Heart right ventricle (tissue), 16 donors: ENCODE results near the gene MEOX1. TPM values are rescaled to one million over a fixed set of nuclear protein-coding genes. Genes with fewer than 3 reads are reported as not detected.

Experiments
- ATAC-seq, 8 donors: fragments of 200-7000 bp; cut with Tn5 transposase; one replicate each; pipeline ENCODE4 v1.9.1; 2020; ENCODE audit warnings: mild to moderate bottlenecking in 8 of 8, moderate library complexity in 8 of 8, moderate number of reproducible peaks in 1 of 8
- DNase-seq, 2 donors: peaks; one replicate each; pipeline ENCODE4 v3.0.0-alpha.2; 2020
- H3K27ac ChIP-seq, 10 donors: fragments of 200-600 bp; sonication (generic) in 2 of 10; one replicate each; pipeline versions ENCODE4 v1.5.0 to v1.8.0; 2020 to 2022; ENCODE audit warnings: mild to moderate bottlenecking in 3 of 10
- H3K27me3 ChIP-seq, 7 donors: fragments of 200-600 bp; one replicate each; pipeline ENCODE4 v1.8.0; 2021 to 2022; ENCODE audit warnings: mild to moderate bottlenecking in 2 of 7
- H3K36me3 ChIP-seq, 9 donors: fragments of 200-600 bp; sonication (generic) in 1 of 9; one replicate each; pipeline versions ENCODE4 v1.5.0 to v1.8.0; 2020 to 2022; ENCODE audit warnings: mild to moderate bottlenecking in 2 of 9
- H3K4me1 ChIP-seq, 9 donors: fragments of 200-600 bp; sonication (generic) in 1 of 9; one replicate each; pipeline versions ENCODE4 v1.5.0 to v1.8.0; 2020 to 2022; ENCODE audit warnings: mild to moderate bottlenecking in 4 of 9
- H3K4me3 ChIP-seq, 10 donors: fragments of 200-600 bp; sonication (generic) in 2 of 10; one replicate each; pipeline versions ENCODE4 v1.5.0 to v1.8.0; 2020 to 2022; ENCODE audit warnings: mild to moderate bottlenecking in 7 of 10, moderate library complexity in 2 of 10
- H3K9me3 ChIP-seq, 11 donors: fragments of 200-600 bp in 10 of 11; sonication (generic) in 2 of 11; one replicate each; pipeline versions ENCODE4 v1.5.0 to v1.8.0; 2013 to 2022; ENCODE audit warnings: mild to moderate bottlenecking in 2 of 11, control low read depth in 1 of 11, moderate library complexity in 1 of 11
- WGBS, 2 donors: extraction: QIAGEN DNeasy Blood & Tissue Kit; methylation state at CpG; one replicate each; pipeline ENCODE4 v1.1.7; 2013; ENCODE audit warnings: inconsistent platforms in 1 of 2; 5-methylcytosine and 5-hydroxymethylcytosine counted together
- intact Hi-C, 10 donors: fragments of 100-400 bp; cut with DNase I; formaldehyde crosslinking; loops; one replicate each; pipeline versions ENCODE4 v1.11.1 to v1.14.2; 2022
- polyA plus RNA-seq, 2 donors: library from polyadenylated mRNA; stranded (reverse); fragments of 200-250 nt; gene quantifications; one replicate each; pipeline ENCODE4 v1.2.3, GENCODE V29; 2013
- total RNA-seq, 10 donors: library from RNA; stranded (reverse); fragmentation: NEBNext Ultra II Directional in 3 of 10; extraction: Animal tissue kit (Norgen Biotek cat#: 25700) in 3 of 10; gene quantifications; one replicate each; pipeline versions ENCODE4 v1.2.1 to v1.2.4, GENCODE V29; 2021 to 2023
- TF ChIP-seq, protein P1 (sequence below), 9 donors: fragments of 200-600 bp; sonication (generic) in 2 of 9; IDR thresholded peaks; one replicate each; pipeline versions ENCODE4 v1.5.0 to v1.8.0; 2021 to 2022; ENCODE audit warnings: antibody characterized with exemption in 9 of 9, mild to moderate bottlenecking in 5 of 9, moderate library complexity in 1 of 9
- donor health status: Arrhythmogenic right ventricular cardiomyopathy.
- donor health status: ischemic (EF 13 %, LVEDD 7.1; RV severe dilation, severe dysfunction).
- donor health status: healthy with polysubstance abuse.
- donor health status: DM: no; HTN: yes; CAD: no.
- donor health status: DM: no; HTN: no; CAD: no.
- donor health status: ischemic (EF 25% LVEDD 6.9; RV normal size, moderate dysfunction).
- donor health status: ischemic (EF 25% LVEDD 5.7; RV mildly dilated, moderate dysfunction).
- donor health status: healthy.
- donor health status: DM: yes; HTN: yes; CAD: no.
- donor health status: Ischemic cardiomyopathy.
- donor health status: ischemic (EF 35%, LVEDD 5.7; RV mildly dilated, moderate dysfunction).
- donor health status: nonischemic (EF 11% LVEDD 7.7; RV severe dilation, severe dysfunction).
- donor health status: DM: yes; HTN: yes; CAD: no.
- donor health status: PGD.
- donor health status: ischemic (EF 29% LVEDD 5.4; RV normal size, mild dysfunction).
- donor health status: nonischemic (EF 23%, LVEDD 6.1; RV moderate dilation, normal function).

MEOX1 gene
- total and polyA plus RNA-seq, 12 donors: 6.4 to 25.3 (median 14.8) TPM

DNA sequence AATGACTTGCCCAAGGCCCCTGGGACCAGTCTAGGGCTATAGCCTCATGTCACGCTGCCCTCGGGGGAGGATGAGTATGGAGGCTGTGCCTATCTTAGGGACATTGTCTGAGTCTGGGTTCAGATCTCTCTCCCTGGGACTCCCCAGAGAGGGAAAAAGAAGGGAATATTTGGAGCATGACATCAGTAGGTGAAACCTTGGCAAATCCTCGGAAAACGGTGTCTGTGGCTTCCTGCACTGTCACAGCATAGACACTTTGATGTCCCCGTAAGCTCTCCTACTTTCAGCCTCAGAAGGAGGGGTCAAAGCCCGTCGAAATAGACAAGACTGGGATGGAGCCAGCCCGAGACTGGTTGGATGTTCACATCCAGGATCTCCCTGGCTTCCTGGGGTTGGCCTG, 11.3 kb downstream of the MEOX1 start:
- intact Hi-C loops: no loop called here
- Histone ChIP-seq H3K4me1 (peaks cover 0 to 81% (median 36%) of the 10 kb centered on the region in 9 donors), H3K27ac (peak overlapping the region in 6 of 10 donors; percentile 7 to 97 (median 15)), H3K9me3 (no peaks in the 10 kb centered on the region), H3K4me3 (no peak overlapping the region), H3K36me3 (peaks cover 0 to 25% (median 0%) of the 10 kb centered on the region in 9 donors), H3K27me3 (peaks cover 0 to 12% (median 0%) of the 10 kb centered on the region in 7 donors)
- ATAC-seq: no peak
- DNase-seq: no peak
- TF ChIP-seq, protein P1, sequence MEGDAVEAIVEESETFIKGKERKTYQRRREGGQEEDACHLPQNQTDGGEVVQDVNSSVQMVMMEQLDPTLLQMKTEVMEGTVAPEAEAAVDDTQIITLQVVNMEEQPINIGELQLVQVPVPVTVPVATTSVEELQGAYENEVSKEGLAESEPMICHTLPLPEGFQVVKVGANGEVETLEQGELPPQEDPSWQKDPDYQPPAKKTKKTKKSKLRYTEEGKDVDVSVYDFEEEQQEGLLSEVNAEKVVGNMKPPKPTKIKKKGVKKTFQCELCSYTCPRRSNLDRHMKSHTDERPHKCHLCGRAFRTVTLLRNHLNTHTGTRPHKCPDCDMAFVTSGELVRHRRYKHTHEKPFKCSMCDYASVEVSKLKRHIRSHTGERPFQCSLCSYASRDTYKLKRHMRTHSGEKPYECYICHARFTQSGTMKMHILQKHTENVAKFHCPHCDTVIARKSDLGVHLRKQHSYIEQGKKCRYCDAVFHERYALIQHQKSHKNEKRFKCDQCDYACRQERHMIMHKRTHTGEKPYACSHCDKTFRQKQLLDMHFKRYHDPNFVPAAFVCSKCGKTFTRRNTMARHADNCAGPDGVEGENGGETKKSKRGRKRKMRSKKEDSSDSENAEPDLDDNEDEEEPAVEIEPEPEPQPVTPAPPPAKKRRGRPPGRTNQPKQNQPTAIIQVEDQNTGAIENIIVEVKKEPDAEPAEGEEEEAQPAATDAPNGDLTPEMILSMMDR (IDR thresholded peaks at IDR 0.05): no peak
- WGBS, 2 donors: 70 to 74% methylated on average over 8 of the region's 8 CpGs

DNA sequence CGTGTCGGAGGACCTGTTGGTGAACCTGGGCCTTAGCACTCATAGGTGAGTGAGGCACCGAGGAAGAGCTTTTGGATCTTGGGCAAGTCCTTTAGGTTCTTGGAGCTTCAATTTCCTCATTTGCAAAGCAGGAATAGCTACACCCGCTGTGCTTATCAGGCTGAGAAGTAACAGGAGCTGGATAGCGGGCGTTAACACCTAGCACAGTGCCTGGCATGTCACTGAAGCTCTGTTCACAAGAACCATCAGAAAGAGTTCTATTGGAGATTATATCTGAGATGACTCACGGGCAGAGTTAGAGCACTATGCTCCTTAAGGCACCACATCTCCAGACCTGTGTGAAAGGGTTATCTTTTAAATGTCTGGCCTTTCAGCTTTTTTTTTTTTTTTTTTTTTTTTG, 12.8 kb downstream of the MEOX1 start:
- TF ChIP-seq, protein P1 (IDR thresholded peaks at IDR 0.05): no peak
- 64 to 70% methylated on average over 7 of the region's 7 CpGs for WGBS, 2 donors
- H3K27ac ChIP-seq: peak overlapping the region in 6 of 10 donors; percentile 15 to 97 (median 43)
- no peak overlapping the region for H3K4me3 ChIP-seq
- H3K4me1 ChIP-seq: peaks cover 0 to 82% (median 27%) of the 10 kb centered on the region in 9 donors
- H3K36me3 ChIP-seq: peaks cover 0 to 22% (median 0%) of the 10 kb centered on the region in 9 donors
- intact Hi-C loops: loop anchor here in 5 of 10 donors (5.0 to 10.0 kb wide), 2 partner anchors 54 to 57 kb away; no protein-coding TSS in a partner anchor
- DNase-seq (no peak), ATAC-seq (no peak)
- no peaks in the 10 kb centered on the region for H3K9me3 ChIP-seq
- peaks cover 0 to 20% (median 0%) of the 10 kb centered on the region in 7 donors for H3K27me3 ChIP-seq

DNA sequence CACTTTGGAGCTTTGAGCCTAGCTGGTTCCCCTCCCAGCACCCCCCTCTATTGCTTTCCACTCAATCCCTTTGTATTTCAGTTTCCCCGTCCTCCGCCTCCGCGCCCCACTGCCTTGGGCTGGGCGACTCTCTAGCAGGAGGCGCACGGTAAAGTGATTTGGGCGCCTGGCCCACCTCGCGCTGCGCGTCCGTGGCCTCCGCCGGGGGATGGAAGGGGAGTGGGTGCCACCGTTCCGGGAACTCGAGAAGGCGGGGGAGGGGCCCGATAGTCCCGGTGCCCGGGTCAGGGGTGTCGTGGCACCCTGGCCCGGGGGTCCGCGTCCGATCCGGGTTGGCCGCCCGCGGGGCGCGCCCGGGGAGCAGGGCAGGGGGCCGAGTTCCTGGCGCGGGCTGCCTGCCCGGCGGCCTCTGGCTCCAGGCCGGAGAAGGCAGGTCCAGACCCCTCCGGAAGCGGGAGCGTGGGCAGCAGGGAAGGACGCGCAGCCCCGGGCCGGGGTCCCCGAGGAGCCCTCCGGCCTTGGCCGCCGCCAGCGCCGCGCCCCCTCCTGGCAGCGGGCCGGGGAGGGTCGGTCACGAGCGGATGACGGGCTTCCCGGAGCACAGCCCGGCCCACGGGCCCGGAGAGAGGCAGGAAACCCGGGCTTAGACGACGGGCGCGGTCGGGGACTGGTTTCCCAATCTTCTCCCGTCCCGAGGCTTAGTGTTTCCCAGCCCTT, 15.8 kb downstream of the MEOX1 start:
- intact Hi-C loops: loop anchor here in 5 of 10 donors (5.0 to 10.0 kb wide), 2 partner anchors 51 to 54 kb away; no protein-coding TSS in a partner anchor
- ATAC-seq (peak; percentile 79 to 89 (median 88)), DNase-seq (peak; percentile 86)
- peak overlapping the region in 9 of 10 donors; percentile 36 to 56 (median 48) for H3K4me3 ChIP-seq
- peaks cover 0 to 2% (median 0%) of the 10 kb centered on the region in 9 donors for H3K36me3 ChIP-seq
- TF ChIP-seq, protein P1 (IDR thresholded peaks at IDR 0.05): peak in 3 of 9 donors; percentile 11 to 43 (median 29)
- H3K9me3 ChIP-seq: no peaks in the 10 kb centered on the region
- H3K4me1 ChIP-seq: peaks cover 0 to 82% (median 33%) of the 10 kb centered on the region in 9 donors
- H3K27me3 ChIP-seq: peaks cover 0 to 20% (median 0%) of the 10 kb centered on the region in 7 donors
- peak overlapping the region; percentile 86 to 97 (median 93) for H3K27ac ChIP-seq
- 2 to 3% methylated on average over 67 to 72 of the region's 72 CpGs for WGBS, 2 donors

DNA sequence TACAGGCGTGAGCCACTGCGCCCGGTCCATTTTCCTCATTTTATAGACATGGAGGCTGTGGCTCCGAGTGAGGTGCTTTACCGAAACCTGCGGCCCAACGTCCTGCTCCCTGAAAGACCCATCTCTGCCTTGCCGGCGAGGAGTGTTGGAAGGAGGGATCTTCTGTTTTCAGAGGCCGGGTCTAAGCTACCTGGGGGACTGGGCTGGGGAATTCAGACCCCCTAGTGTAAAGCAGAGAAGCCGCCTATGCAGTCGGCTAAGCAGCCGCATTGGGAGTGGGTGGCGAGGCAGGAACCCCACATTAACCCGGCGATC, 16.3 kb downstream of the MEOX1 start:
- 67 to 73% methylated on average over 16 of the region's 16 CpGs for WGBS, 2 donors
- H3K4me1 ChIP-seq: peaks cover 0 to 82% (median 35%) of the 10 kb centered on the region in 9 donors
- DNase-seq (no peak), ATAC-seq (no peak)
- H3K27ac ChIP-seq: peak overlapping the region; percentile 86 to 97 (median 93)
- no peaks in the 10 kb centered on the region for H3K9me3 ChIP-seq
- peaks cover 0 to 20% (median 0%) of the 10 kb centered on the region in 7 donors for H3K27me3 ChIP-seq
- peaks cover 0 to 7% (median 0%) of the 10 kb centered on the region in 9 donors for H3K36me3 ChIP-seq
- intact Hi-C loops: loop anchor here in 5 of 10 donors (5.0 to 10.0 kb wide), 2 partner anchors 51 to 53 kb away; no protein-coding TSS in a partner anchor
- peak overlapping the region in 9 of 10 donors; percentile 36 to 56 (median 48) for H3K4me3 ChIP-seq
- TF ChIP-seq, protein P1 (IDR thresholded peaks at IDR 0.05): no peak
